ENCODE data around the gene RBM5.

- no peak for TF ChIP-seq LEF1 (IDR thresholded peaks at IDR 0.05; ENCODE audit: borderline replicate concordance)
- no peak for TF ChIP-seq ELF4 (IDR thresholded peaks at IDR 0.05)
- no peak for TF ChIP-seq CTBP1 (IDR thresholded peaks at IDR 0.05; ENCODE audit: borderline replicate concordance)
- no peak for TF ChIP-seq FOXM1 (IDR thresholded peaks at IDR 0.05; ENCODE audit: borderline replicate concordance)
- TF ChIP-seq BHLHE40 (IDR thresholded peaks at IDR 0.05; ENCODE audit: borderline replicate concordance): no peak
- no peak for TF ChIP-seq ARNT (IDR thresholded peaks at IDR 0.05)
- TF ChIP-seq NFRKB (IDR thresholded peaks at IDR 0.05): no peak
Measured at GRCh38 chr3:50124800-50125178, 36.1 kb downstream of the RBM5 start.

Data from HEK293T (cell line).